ENCODE results near the gene CNDP1.
"Not testable (repeated sequence)": the region's sequence is repeated elsewhere in the genome, so short reads cannot be mapped to it uniquely, and the experiment has no call there.

CNDP1 gene

GRCh38 chr18:74534150-74534969 is at the start of gene CNDP1:
CNDP1 (plus strand) TSS chr18:74534500; CDS start chr18:74534668, 168 bp downstream.
- no peak for DNase-seq (ENCODE audit: low spot score)

- DNase-seq (ENCODE audit: low spot score), result no peak
Observed at GRCh38 chr18:74486119-74486849, 48.0 kb upstream of the CNDP1 start.

- DNase-seq (ENCODE audit: low spot score), result no peak
Observed at GRCh38 chr18:74488354-74488753, 45.9 kb upstream of the CNDP1 start.

GRCh38 chr18:74488864-74489263 is 45.4 kb upstream of the CNDP1 start:
- no peak for DNase-seq (ENCODE audit: low spot score)

GRCh38 chr18:74489676-74490075 is 44.6 kb upstream of the CNDP1 start:
- peak; percentile 31 for DNase-seq (ENCODE audit: low spot score)

- DNase-seq (ENCODE audit: low spot score), result no peak
Observed at GRCh38 chr18:74492259-74492658, 42.0 kb upstream of the CNDP1 start.

GRCh38 chr18:74493689-74494088 is 40.6 kb upstream of the CNDP1 start:
- peak; percentile 15 for DNase-seq (ENCODE audit: low spot score)

- DNase-seq (ENCODE audit: low spot score), result no peak
Observed at GRCh38 chr18:74494514-74494913, 39.8 kb upstream of the CNDP1 start.

- peak; percentile 99 for DNase-seq (ENCODE audit: low spot score)
Observed at GRCh38 chr18:74495581-74496507, 38.5 kb upstream of the CNDP1 start, which contains the start of gene CNDP2. CNDP2 (plus strand) TSS chr18:74496363; CDS start chr18:74499974, 3,611 bp downstream.

GRCh38 chr18:74496508-74497323 is 37.6 kb upstream of the CNDP1 start:
- DNase-seq (ENCODE audit: low spot score), result peak; percentile 64

GRCh38 chr18:74497324-74497676 is 37.0 kb upstream of the CNDP1 start:
- no peak for DNase-seq (ENCODE audit: low spot score)

- no peak for DNase-seq (ENCODE audit: low spot score)
Observed at GRCh38 chr18:74497778-74498177, 36.5 kb upstream of the CNDP1 start.

GRCh38 chr18:74498712-74499627 is 35.3 kb upstream of the CNDP1 start:
- no peak for DNase-seq (ENCODE audit: low spot score)

GRCh38 chr18:74499633-74500032 is 34.7 kb upstream of the CNDP1 start:
- peak; percentile 19 for DNase-seq (ENCODE audit: low spot score)

GRCh38 chr18:74500372-74500771 is 33.9 kb upstream of the CNDP1 start:
- no peak for DNase-seq (ENCODE audit: low spot score)

GRCh38 chr18:74500774-74501173 is 33.5 kb upstream of the CNDP1 start:
- DNase-seq (ENCODE audit: low spot score), result not testable (repeated sequence)

GRCh38 chr18:74501386-74501785 is 32.9 kb upstream of the CNDP1 start:
- no peak for DNase-seq (ENCODE audit: low spot score)

GRCh38 chr18:74503137-74503536 is 31.2 kb upstream of the CNDP1 start:
- no peak for DNase-seq (ENCODE audit: low spot score)

GRCh38 chr18:74505776-74506175 is 28.5 kb upstream of the CNDP1 start:
- no peak for DNase-seq (ENCODE audit: low spot score)

GRCh38 chr18:74506448-74507084 is 27.7 kb upstream of the CNDP1 start:
- no peak for DNase-seq (ENCODE audit: low spot score)
